MCF 10A (cell line): ENCODE measurements around the gene MUC3A. TPM values are rescaled to one million over a fixed set of nuclear protein-coding genes. Genes with fewer than 3 reads are reported as not detected.

ENCODE experiments used
- BruUV-seq: library from RNA; stranded (reverse); fragments of 400-500 nt; replicated peaks from 2 replicates; lab custom pipeline; 2021; lab: Mats Ljungman, UMichigan
- CTCF ChIA-PET: fragments of 300-600 bp; sonication (Branson Sonifier 250); formaldehyde crosslinking; extraction: SDS; loops from one replicate; lab custom pipeline; 2021; ENCODE audit warnings: antibody characterized with exemption, inconsistent platforms; lab: Yijun Ruan, JAX
- POLR2A ChIA-PET: fragments of 300-600, 350-650 bp; sonication (Branson Sonifier 250); formaldehyde crosslinking; extraction: SDS; loops from one replicate; lab custom pipeline; 2020; ENCODE audit warnings: antibody characterized with exemption, inconsistent platforms; lab: Yijun Ruan, JAX
- DNase-seq: peaks from one replicate; pipeline ENCODE4 v3.0.0-alpha.2; 2018; ENCODE audit not compliant: unreplicated experiment
- H3K27ac Mint-ChIP-seq: one replicate; pipeline ENCODE4 v1.8.0; 2022; ENCODE audit warnings: mild to moderate bottlenecking, low read depth, mixed read lengths; ENCODE audit not compliant: unreplicated experiment
- H3K27me3 Mint-ChIP-seq: one replicate; pipeline ENCODE4 v1.8.0; 2022; ENCODE audit warnings: mixed read lengths; ENCODE audit not compliant: insufficient read depth, unreplicated experiment
- H3K36me3 Mint-ChIP-seq: one replicate; pipeline ENCODE4 v1.8.0; 2022; ENCODE audit warnings: mild to moderate bottlenecking, moderate library complexity, mixed read lengths; ENCODE audit not compliant: insufficient read depth, unreplicated experiment
- H3K4me1 Mint-ChIP-seq: one replicate; pipeline ENCODE4 v1.8.0; 2022; ENCODE audit warnings: mixed read lengths; ENCODE audit not compliant: insufficient read depth, unreplicated experiment
- H3K4me3 Mint-ChIP-seq: one replicate; pipeline ENCODE4 v1.8.0; 2022; ENCODE audit warnings: mild to moderate bottlenecking, moderate library complexity, mixed read lengths; ENCODE audit not compliant: unreplicated experiment
- H3K9me3 Mint-ChIP-seq: one replicate; pipeline ENCODE4 v1.8.0; 2022; ENCODE audit warnings: mixed read lengths; ENCODE audit not compliant: unreplicated experiment
- intact Hi-C: fragments of 100-400 bp; cut with micrococcal nuclease; formaldehyde crosslinking; loops from 2 replicates; pipeline ENCODE4 v1.14.1; 2022
- total RNA-seq: library from RNA; stranded (reverse); gene quantifications from 2 replicates; pipeline ENCODE4 v1.2.3, GENCODE V29; 2022
- TF ChIP-seq, protein P1 (sequence below): fragments of 200-600 bp; IDR thresholded peaks from one replicate; pipeline ENCODE4 v1.8.0; 2022; ENCODE audit warnings: antibody characterized with exemption, mild to moderate bottlenecking; ENCODE audit not compliant: unreplicated experiment

The MUC3A gene
- total RNA-seq, 1 experiment from 2014 or later = not detected

DNA sequence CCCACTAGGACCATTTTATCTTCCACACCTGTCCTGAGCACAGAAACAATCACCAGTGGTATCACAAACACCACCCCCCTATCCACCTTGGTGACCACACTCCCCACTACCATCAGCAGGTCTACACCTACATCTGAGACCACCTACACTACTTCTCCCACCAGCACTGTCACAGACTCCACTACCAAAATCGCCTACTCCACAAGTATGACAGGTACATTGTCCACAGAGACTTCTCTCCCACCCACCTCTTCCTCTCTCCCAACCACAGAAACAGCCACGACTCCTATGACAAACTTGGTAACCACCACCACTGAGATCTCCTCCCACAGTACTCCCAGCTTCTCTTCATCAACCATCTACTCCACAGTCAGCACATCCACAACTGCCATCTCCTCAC, 3.3 kb downstream of the MUC3A start:
- no peaks in the 10 kb centered on the region for H3K36me3 Mint-ChIP-seq
- no peaks in the 10 kb centered on the region for H3K4me1 Mint-ChIP-seq
- intact Hi-C loops = no loop called here
- peaks cover 10% of the 10 kb centered on the region for H3K27me3 Mint-ChIP-seq
- TF ChIP-seq, protein P1, sequence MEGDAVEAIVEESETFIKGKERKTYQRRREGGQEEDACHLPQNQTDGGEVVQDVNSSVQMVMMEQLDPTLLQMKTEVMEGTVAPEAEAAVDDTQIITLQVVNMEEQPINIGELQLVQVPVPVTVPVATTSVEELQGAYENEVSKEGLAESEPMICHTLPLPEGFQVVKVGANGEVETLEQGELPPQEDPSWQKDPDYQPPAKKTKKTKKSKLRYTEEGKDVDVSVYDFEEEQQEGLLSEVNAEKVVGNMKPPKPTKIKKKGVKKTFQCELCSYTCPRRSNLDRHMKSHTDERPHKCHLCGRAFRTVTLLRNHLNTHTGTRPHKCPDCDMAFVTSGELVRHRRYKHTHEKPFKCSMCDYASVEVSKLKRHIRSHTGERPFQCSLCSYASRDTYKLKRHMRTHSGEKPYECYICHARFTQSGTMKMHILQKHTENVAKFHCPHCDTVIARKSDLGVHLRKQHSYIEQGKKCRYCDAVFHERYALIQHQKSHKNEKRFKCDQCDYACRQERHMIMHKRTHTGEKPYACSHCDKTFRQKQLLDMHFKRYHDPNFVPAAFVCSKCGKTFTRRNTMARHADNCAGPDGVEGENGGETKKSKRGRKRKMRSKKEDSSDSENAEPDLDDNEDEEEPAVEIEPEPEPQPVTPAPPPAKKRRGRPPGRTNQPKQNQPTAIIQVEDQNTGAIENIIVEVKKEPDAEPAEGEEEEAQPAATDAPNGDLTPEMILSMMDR = no peak
- no peak overlapping the region for H3K4me3 Mint-ChIP-seq
- no peak overlapping the region for H3K27ac Mint-ChIP-seq
- POLR2A ChIA-PET = interaction anchor here (0.6 to 0.7 kb wide), 2 partner anchors 125 to 222 kb away, joined by 3 to 5 read pairs; no protein-coding TSS in a partner anchor
- no peak for DNase-seq
- CTCF ChIA-PET = no interaction called here
- BruUV-seq = no TSS peak
- no peaks in the 10 kb centered on the region for H3K9me3 Mint-ChIP-seq

DNA sequence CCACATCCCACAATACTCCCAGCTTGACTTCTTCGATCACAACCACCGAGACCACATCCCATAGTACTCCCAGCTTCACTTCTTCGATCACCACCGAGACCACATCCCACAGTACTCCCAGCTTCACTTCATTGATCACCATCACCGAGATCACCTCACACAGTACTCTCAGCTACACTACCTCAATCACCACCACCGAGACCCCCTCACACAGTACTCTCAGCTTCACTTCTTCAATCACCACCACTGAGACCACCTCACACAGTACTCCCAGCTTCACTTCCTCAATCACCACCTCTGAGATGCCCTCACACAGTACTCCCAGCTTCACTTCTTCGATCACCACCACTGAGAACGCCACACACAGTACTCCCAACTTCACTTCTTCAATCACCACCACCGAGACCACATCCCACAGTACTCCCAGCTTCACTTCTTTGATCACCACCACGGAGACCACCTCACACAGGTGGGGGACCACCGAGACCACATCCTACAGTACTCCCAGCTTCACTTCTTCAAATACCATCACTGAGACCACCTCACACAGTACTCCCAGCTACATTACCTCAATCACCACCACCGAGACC, 8.6 kb downstream of the MUC3A start:
- intact Hi-C loops = no loop called here
- Mint-ChIP-seq H3K9me3 (no peaks in the 10 kb centered on the region), H3K36me3 (no peaks in the 10 kb centered on the region), H3K4me1 (no peaks in the 10 kb centered on the region), H3K4me3 (no peak overlapping the region), H3K27ac (no peak overlapping the region), H3K27me3 (peaks cover 7% of the 10 kb centered on the region)
- TF ChIP-seq, protein P1 = no peak
- POLR2A ChIA-PET = no interaction called here
- BruUV-seq = no TSS peak
- CTCF ChIA-PET = interaction anchor here (1.0 to 1.2 kb wide), 5 partner anchors 12 to 406 kb away, joined by 3 to 4 read pairs (median 3); partner anchors contain the start of gene MUC12
- DNase-seq = no peak

DNA sequence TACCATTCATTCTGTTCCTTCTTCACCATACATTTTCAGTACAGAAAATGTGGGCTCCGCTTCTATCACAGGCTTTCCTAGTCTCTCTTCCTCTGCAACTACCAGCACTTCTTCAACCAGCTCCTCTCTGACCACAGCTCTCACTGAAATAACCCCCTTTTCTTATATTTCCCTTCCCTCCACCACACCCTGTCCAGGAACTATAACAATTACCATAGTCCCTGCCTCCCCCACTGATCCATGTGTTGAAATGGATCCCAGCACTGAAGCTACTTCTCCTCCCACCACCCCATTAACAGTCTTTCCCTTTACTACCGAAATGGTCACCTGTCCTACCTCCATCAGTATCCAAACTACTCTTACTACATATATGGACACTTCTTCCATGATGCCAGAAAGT, 10.6 kb downstream of the MUC3A start:
- Mint-ChIP-seq H3K4me3 (no peak overlapping the region), H3K4me1 (no peaks in the 10 kb centered on the region), H3K36me3 (no peaks in the 10 kb centered on the region), H3K27ac (no peak overlapping the region), H3K9me3 (no peaks in the 10 kb centered on the region), H3K27me3 (peaks cover 21% of the 10 kb centered on the region)
- DNase-seq = no peak
- POLR2A ChIA-PET = no interaction called here
- intact Hi-C loops = no loop called here
- TF ChIP-seq, protein P1 = no peak
- CTCF ChIA-PET = interaction anchor here (0.9 kb wide), 1 partner anchor 15 kb away, joined by 3 read pairs; no protein-coding TSS in a partner anchor
- BruUV-seq = no TSS peak

DNA sequence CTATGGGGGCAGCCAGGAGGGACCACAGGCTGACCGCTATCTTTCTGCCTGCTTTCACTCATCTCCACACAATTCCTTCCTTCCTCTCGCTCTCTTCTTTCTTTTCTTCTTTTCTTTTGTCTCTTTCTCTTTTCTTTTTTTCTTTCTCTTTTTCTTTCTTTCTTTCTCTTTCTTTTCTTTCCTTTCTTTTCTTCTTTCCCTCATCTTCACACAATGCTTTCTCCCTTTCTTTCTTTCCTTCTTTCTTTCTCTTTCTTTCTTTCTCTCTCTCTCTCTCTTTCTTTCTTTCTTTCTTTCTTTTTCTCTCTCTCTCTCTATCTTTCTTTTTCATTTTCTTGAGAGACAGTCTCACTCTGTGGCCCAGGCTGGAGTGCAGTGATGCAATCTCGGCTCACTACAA, 13.2 kb downstream of the MUC3A start:
- Mint-ChIP-seq H3K27me3 (peaks cover 35% of the 10 kb centered on the region), H3K4me3 (no peak overlapping the region), H3K9me3 (no peaks in the 10 kb centered on the region), H3K4me1 (peaks cover 10% of the 10 kb centered on the region), H3K27ac (no peak overlapping the region), H3K36me3 (no peaks in the 10 kb centered on the region)
- ChIA-PET POLR2A (no interaction called here), CTCF (interaction anchor here (0.5 kb wide), 1 partner anchor 29 kb away, joined by 3 read pairs; no protein-coding TSS in a partner anchor)
- intact Hi-C loops = no loop called here
- BruUV-seq = no TSS peak
- no peak for DNase-seq
- TF ChIP-seq, protein P1 = no peak
